PC-3 (cell line): ENCODE data around the gene IL4I1. TPM values are rescaled to one million over a fixed set of nuclear protein-coding genes. Genes with fewer than 3 reads are reported as not detected.

Source experiments
- ATAC-seq: fragments of 200-7000 bp; cut with Tn5 transposase; 2 replicates; pipeline ENCODE4 v1.9.1; 2020; ENCODE audit warnings: mild to moderate bottlenecking, moderate library complexity
- BruUV-seq: library from RNA; stranded (reverse); fragments of 400-500 nt; replicated peaks from 2 replicates; lab custom pipeline; 2021; lab: Mats Ljungman, UMichigan
- CTCF ChIA-PET: fragments of 300-600 bp; sonication (Branson Sonifier 250); formaldehyde crosslinking; loops from one replicate; lab custom pipeline; 2022; ENCODE audit warnings: antibody characterized with exemption; lab: Charles Lee
- POLR2A ChIA-PET: fragments of 300-600 bp; sonication (Branson Sonifier 250); formaldehyde crosslinking; loops from one replicate; lab custom pipeline; 2022; ENCODE audit warnings: antibody characterized with exemption; ENCODE audit not compliant: unreplicated experiment; lab: Charles Lee
- DNase-seq: peaks from one replicate; pipeline ENCODE4 v3.0.0-alpha.2; 2015
- H2AFZ ChIP-seq: fragments of 300-600 bp; sonication (generic); 2 replicates; pipeline ENCODE4 v1.6.0; 2016; ENCODE audit warnings: antibody characterized with exemption, low read length
- H3F3A ChIP-seq: fragments of 300-600 bp; sonication (generic); one replicate; pipeline ENCODE4 v1.6.0; 2017; ENCODE audit warnings: antibody characterized with exemption, low read length, control low read depth, mild to moderate bottlenecking; ENCODE audit not compliant: unreplicated experiment
- H3K27ac ChIP-seq: fragments of 300-600 bp; sonication (generic); 2 replicates; pipeline ENCODE4 v1.5.1; 2016; ENCODE audit warnings: mild to moderate bottlenecking, low read length
- H3K27me3 ChIP-seq: fragments of 300-600 bp; sonication (generic); 2 replicates; pipeline ENCODE4 v1.6.1; 2016; ENCODE audit warnings: low read length, mixed read lengths
- H3K36me3 ChIP-seq: fragments of 300-600 bp; sonication (generic); 2 replicates; pipeline ENCODE4 v1.6.1; 2016; ENCODE audit warnings: low read depth, mixed run types, low read length, mixed read lengths
- H3K4me1 ChIP-seq: fragments of 300-600 bp; sonication (generic); 2 replicates; pipeline ENCODE4 v1.5.1; 2016; ENCODE audit warnings: low read length; ENCODE audit not compliant: insufficient read depth
- H3K4me2 ChIP-seq: fragments of 300-600 bp; sonication (generic); 2 replicates; pipeline ENCODE4 v1.6.0; 2016; ENCODE audit warnings: low read length
- H3K4me3 ChIP-seq: fragments of 300-600 bp; sonication (generic); 2 replicates; pipeline ENCODE4 v1.5.1; 2016; ENCODE audit warnings: mild to moderate bottlenecking, low read length, mixed read lengths
- H3K79me2 ChIP-seq: fragments of 300-600 bp; sonication (generic); 2 replicates; pipeline ENCODE4 v1.6.1; 2017; ENCODE audit warnings: low read length, mixed read lengths
- H3K9ac ChIP-seq: fragments of 300-600 bp; sonication (generic); 2 replicates; pipeline ENCODE4 v1.6.0; 2016; ENCODE audit warnings: mild to moderate bottlenecking, low read length
- H3K9me2 ChIP-seq: fragments of 300-600 bp; sonication (generic); replicated peaks from 2 replicates; pipeline ENCODE4 v1.6.1; 2016; ENCODE audit warnings: mixed run types, low read length, mixed read lengths
- H3K9me3 ChIP-seq: fragments of 300-600 bp; sonication (generic); 2 replicates; pipeline ENCODE4 v1.6.1; 2016; ENCODE audit warnings: low read length, mixed read lengths
- H4K20me1 ChIP-seq: fragments of 300-600 bp; sonication (generic); 2 replicates; pipeline ENCODE4 v1.6.1; 2016; ENCODE audit warnings: low read length, mixed read lengths
- EZH2 ChIP-seq: fragments of 300-600 bp; sonication (generic); IDR thresholded peaks from one replicate; pipeline ENCODE4 v1.6.1; 2017; ENCODE audit warnings: antibody characterized with exemption, mild to moderate bottlenecking, low read length; ENCODE audit not compliant: unreplicated experiment
- EZH2phosphoT487 ChIP-seq: fragments of 300-600 bp; sonication (generic); IDR thresholded peaks from 2 replicates; pipeline ENCODE4 v1.6.1; 2018; ENCODE audit warnings: mild to moderate bottlenecking, antibody characterized with exemption, low read length, borderline replicate concordance
- intact Hi-C: fragments of 100-400 bp; cut with micrococcal nuclease; formaldehyde crosslinking; loops from 2 replicates; pipeline ENCODE4 v1.9.0; 2023
- total RNA-seq: library from RNA; depleted of rRNA; stranded (reverse); fragments of >200 nt; gene quantifications from 2 replicates; pipeline ENCODE4 v1.2.3, GENCODE V29; 2014
- TF ChIP-seq, protein P1 (sequence below): fragments of 300-600 bp; sonication (generic); conservative IDR thresholded peaks from 2 replicates; pipeline ENCODE4 v1.5.1; 2017; ENCODE audit warnings: antibody characterized with exemption, low read depth, mild to moderate bottlenecking, low read length

IL4I1 gene
- total RNA-seq, 1 experiment from 2014 or later = 2.2 TPM

DNA sequence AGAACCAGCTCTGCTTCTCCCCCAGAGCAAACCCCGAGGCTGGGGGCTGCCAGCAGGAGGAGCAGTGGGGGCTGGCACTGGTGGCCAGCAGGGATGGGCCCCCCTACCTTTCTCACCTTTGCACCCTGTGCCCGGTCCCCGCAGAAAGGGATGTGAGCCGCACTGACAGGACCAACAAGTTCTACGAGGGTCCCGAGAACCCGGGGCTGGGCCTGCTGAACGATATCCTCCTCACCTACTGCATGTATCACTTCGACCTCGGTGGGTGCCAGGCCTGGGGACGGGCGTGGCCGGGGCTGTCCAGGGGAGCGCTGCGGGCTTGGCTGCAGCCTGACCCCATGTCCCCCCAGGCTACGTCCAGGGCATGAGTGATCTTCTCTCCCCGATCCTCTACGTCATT, 12.6 kb downstream of the IL4I1 start:
- no peak for ATAC-seq
- H3K4me3 ChIP-seq = no peak overlapping the region
- H3K9ac ChIP-seq = no peak overlapping the region
- H3K9me2 ChIP-seq = no peaks in the 10 kb centered on the region
- TF ChIP-seq EZH2 (no peak), EZH2phosphoT487 (no peak)
- TF ChIP-seq, protein P1, sequence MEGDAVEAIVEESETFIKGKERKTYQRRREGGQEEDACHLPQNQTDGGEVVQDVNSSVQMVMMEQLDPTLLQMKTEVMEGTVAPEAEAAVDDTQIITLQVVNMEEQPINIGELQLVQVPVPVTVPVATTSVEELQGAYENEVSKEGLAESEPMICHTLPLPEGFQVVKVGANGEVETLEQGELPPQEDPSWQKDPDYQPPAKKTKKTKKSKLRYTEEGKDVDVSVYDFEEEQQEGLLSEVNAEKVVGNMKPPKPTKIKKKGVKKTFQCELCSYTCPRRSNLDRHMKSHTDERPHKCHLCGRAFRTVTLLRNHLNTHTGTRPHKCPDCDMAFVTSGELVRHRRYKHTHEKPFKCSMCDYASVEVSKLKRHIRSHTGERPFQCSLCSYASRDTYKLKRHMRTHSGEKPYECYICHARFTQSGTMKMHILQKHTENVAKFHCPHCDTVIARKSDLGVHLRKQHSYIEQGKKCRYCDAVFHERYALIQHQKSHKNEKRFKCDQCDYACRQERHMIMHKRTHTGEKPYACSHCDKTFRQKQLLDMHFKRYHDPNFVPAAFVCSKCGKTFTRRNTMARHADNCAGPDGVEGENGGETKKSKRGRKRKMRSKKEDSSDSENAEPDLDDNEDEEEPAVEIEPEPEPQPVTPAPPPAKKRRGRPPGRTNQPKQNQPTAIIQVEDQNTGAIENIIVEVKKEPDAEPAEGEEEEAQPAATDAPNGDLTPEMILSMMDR = no peak
- H2AFZ ChIP-seq = no peak overlapping the region
- peaks cover 14% of the 10 kb centered on the region for H3K4me1 ChIP-seq
- peaks cover 3% of the 10 kb centered on the region for H3K79me2 ChIP-seq
- no peak overlapping the region for H3K4me2 ChIP-seq
- no peak for DNase-seq
- H3K27me3 ChIP-seq = no peaks in the 10 kb centered on the region
- H3K27ac ChIP-seq = peak overlapping the region; percentile 62
- POLR2A ChIA-PET = no interaction called here
- H3K36me3 ChIP-seq = peaks cover 26% of the 10 kb centered on the region
- CTCF ChIA-PET = no interaction called here
- H4K20me1 ChIP-seq = no peaks in the 10 kb centered on the region
- no peaks in the 10 kb centered on the region for H3K9me3 ChIP-seq
- no TSS peak for BruUV-seq
- peaks cover 3% of the 10 kb centered on the region for H3F3A ChIP-seq
- intact Hi-C loops = no loop called here

DNA sequence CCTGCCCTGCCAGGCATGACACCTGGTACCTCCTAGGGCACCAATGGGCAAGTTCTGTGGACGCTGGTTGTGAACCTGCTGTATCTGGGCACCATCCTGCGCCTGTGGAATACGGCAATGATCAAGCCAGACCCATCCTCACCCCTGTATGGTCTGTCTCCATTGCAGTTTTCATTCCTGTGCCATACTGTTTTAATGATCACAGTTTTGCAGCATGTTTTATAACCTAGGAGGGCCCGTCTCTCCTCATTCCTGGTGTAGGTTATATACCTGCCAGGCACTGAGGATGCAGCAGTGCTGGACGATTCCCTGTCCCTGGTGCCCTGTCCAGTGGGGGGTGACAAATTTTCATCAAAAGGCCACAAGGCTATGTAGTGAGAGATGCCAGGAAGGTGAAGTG, 13.6 kb downstream of the IL4I1 start:
- intact Hi-C loops = no loop called here
- DNase-seq (no peak), ATAC-seq (no peak)
- H3K79me2 ChIP-seq = peaks cover 12% of the 10 kb centered on the region
- ChIA-PET CTCF (no interaction called here), POLR2A (no interaction called here)
- no TSS peak for BruUV-seq
- no peak for TF ChIP-seq EZH2phosphoT487
- TF ChIP-seq EZH2 = no peak
- TF ChIP-seq, protein P1 = no peak
- no peaks in the 10 kb centered on the region for H3K9me2 ChIP-seq
- H3F3A ChIP-seq = peaks cover 3% of the 10 kb centered on the region
- H4K20me1 ChIP-seq = no peaks in the 10 kb centered on the region
- H3K4me2 ChIP-seq = no peak overlapping the region
- no peaks in the 10 kb centered on the region for H3K27me3 ChIP-seq
- no peaks in the 10 kb centered on the region for H3K9me3 ChIP-seq
- H3K4me3 ChIP-seq = no peak overlapping the region
- no peak overlapping the region for H3K9ac ChIP-seq
- peaks cover 24% of the 10 kb centered on the region for H3K4me1 ChIP-seq
- no peak overlapping the region for H2AFZ ChIP-seq
- no peak overlapping the region for H3K27ac ChIP-seq
- peaks cover 26% of the 10 kb centered on the region for H3K36me3 ChIP-seq

DNA sequence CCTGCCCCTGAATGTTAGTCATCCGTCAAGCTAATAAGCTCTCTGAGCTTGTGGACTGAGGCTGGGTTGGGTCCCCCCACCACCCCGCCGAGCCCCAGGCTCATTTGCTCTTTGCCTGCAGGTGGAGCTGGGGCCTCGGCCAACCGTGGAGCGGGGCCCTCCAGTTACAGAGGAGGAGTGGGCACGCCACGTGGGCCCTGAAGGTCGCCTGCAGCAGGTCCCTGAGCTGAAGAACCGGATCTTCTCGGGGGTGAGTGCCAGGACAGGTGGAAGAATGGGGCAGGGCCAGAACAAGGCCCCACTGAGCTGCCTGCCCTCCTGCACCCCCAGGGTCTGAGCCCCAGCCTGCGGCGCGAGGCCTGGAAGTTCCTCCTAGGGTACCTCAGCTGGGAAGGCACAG, 14.0 kb downstream of the IL4I1 start:
- Histone ChIP-seq H3K9me2 (no peaks in the 10 kb centered on the region), H3K4me3 (no peak overlapping the region), H3K36me3 (peaks cover 26% of the 10 kb centered on the region), H3F3A (peaks cover 3% of the 10 kb centered on the region), H3K4me1 (peaks cover 25% of the 10 kb centered on the region), H3K79me2 (peaks cover 12% of the 10 kb centered on the region), H2AFZ (no peak overlapping the region), H3K27ac (no peak overlapping the region), H4K20me1 (no peaks in the 10 kb centered on the region), H3K27me3 (no peaks in the 10 kb centered on the region), H3K9ac (no peak overlapping the region), H3K9me3 (no peaks in the 10 kb centered on the region), H3K4me2 (no peak overlapping the region)
- CTCF ChIA-PET = no interaction called here
- no peak for TF ChIP-seq EZH2
- TF ChIP-seq EZH2phosphoT487 = no peak
- TF ChIP-seq, protein P1 = no peak
- no peak for ATAC-seq
- no TSS peak for BruUV-seq
- intact Hi-C loops = no loop called here
- POLR2A ChIA-PET = no interaction called here
- no peak for DNase-seq
